SK-N-SH (cell line): Measurements from ENCODE around the gene SREBF2. TPM values are rescaled to one million over a fixed set of nuclear protein-coding genes. Genes with fewer than 3 reads are reported as not detected.

ENCODE experiments used
- CTCF ChIA-PET: fragments of 300-600, 350-600 bp; formaldehyde crosslinking; extraction: SDS; loops from one replicate; lab custom pipeline; 2021; lab: Yijun Ruan, JAX
- POLR2A ChIA-PET: fragments of 350-600 bp; sonication (Branson Sonifier 250); formaldehyde crosslinking; extraction: SDS; loops from one replicate; lab custom pipeline; 2020; ENCODE audit warnings: antibody characterized with exemption, inconsistent platforms; lab: Yijun Ruan, JAX
- DNase-seq: peaks from one replicate; pipeline ENCODE4 v3.0.0; 2012
- H2AFZ ChIP-seq: fragments of 200-600 bp; sonication (generic); 2 replicates; pipeline ENCODE4 v1.8.1; 2016; ENCODE audit warnings: antibody characterized with exemption, mild to moderate bottlenecking, low read depth
- H3F3A ChIP-seq: fragments of 200-600 bp; sonication (generic); replicated peaks from 2 replicates; pipeline ENCODE3; 2016; ENCODE audit warnings: antibody characterized with exemption, mild to moderate bottlenecking; ENCODE audit not compliant: insufficient read depth
- H3K27ac ChIP-seq, 2 experiments: fragments of 200-500 bp in 1 of 2; fragments of 200-600 bp in 1 of 2; sonication (Bioruptor generic) in 1 of 2; sonication (generic), shearing (Covaris generic) in 1 of 2; 2 replicates each; pipeline versions ENCODE4 v1.5.1 to v1.6.1; 2014 to 2016; ENCODE audit warnings: low read depth in 2 of 2, inconsistent platforms in 1 of 2, low read length in 1 of 2, mild to moderate bottlenecking in 1 of 2, mixed read lengths in 1 of 2
- H3K27me3 ChIP-seq: fragments of 200-600 bp; sonication (generic), shearing (Covaris generic); 2 replicates; pipeline ENCODE4 v1.6.1; 2016; ENCODE audit warnings: mixed run types; ENCODE audit not compliant: insufficient read depth
- H3K36me3 ChIP-seq, 2 experiments: fragments of 200-500 bp in 1 of 2; fragments of 200-600 bp in 1 of 2; sonication (Bioruptor generic) in 1 of 2; sonication (generic) in 1 of 2; replicated peaks in 1 of 2; 2 replicates each; pipeline versions ENCODE3 to v1.5.1; 2014 to 2016; ENCODE audit warnings: low read length in 1 of 2, mild to moderate bottlenecking in 1 of 2; ENCODE audit not compliant: insufficient read depth in 2 of 2, control insufficient read depth in 1 of 2
- H3K4me1 ChIP-seq, 2 experiments: fragments of 200-500 bp in 1 of 2; fragments of 200-600 bp in 1 of 2; sonication (Bioruptor generic) in 1 of 2; sonication (generic), shearing (Covaris generic) in 1 of 2; 2 replicates each; pipeline versions ENCODE4 v1.5.1 to v1.6.1; 2014 to 2016; ENCODE audit warnings: low read depth in 1 of 2, low read length in 1 of 2, mixed run types in 1 of 2; ENCODE audit not compliant: insufficient read depth in 2 of 2, control insufficient read depth in 1 of 2
- H3K4me2 ChIP-seq: fragments of 200-600 bp; sonication (generic), shearing (Covaris generic); 2 replicates; pipeline ENCODE4 v1.6.1; 2017; ENCODE audit warnings: mixed run types
- H3K4me3 ChIP-seq, 2 experiments: fragments of 200-500 bp in 1 of 2; fragments of 200-600 bp in 1 of 2; sonication (Bioruptor generic) in 1 of 2; sonication (generic), shearing (Covaris generic) in 1 of 2; 2 replicates each; pipeline versions ENCODE4 v1.5.1 to v1.8.1; 2014 to 2016; ENCODE audit warnings: low read depth in 2 of 2, inconsistent platforms in 1 of 2, low read length in 1 of 2, mild to moderate bottlenecking in 1 of 2, mixed read lengths in 1 of 2, moderate library complexity in 1 of 2
- H3K79me2 ChIP-seq: fragments of 200-600 bp; sonication (generic); 2 replicates; pipeline ENCODE4 v1.8.1; 2017; ENCODE audit warnings: mild to moderate bottlenecking; ENCODE audit not compliant: insufficient read depth
- H3K9ac ChIP-seq: fragments of 200-600 bp; sonication (generic); 2 replicates; pipeline ENCODE4 v1.6.1; 2017; ENCODE audit warnings: mixed run types
- H3K9me2 ChIP-seq: fragments of 200-600 bp; sonication (generic); 2 replicates; pipeline ENCODE4 v1.6.1; 2017; ENCODE audit warnings: mixed run types
- H3K9me3 ChIP-seq: fragments of 200-600 bp; sonication (generic); 2 replicates; pipeline ENCODE4 v1.6.1; 2017; ENCODE audit warnings: mixed run types, mild to moderate bottlenecking, moderate library complexity
- H4K20me1 ChIP-seq: fragments of 200-600 bp; sonication (generic); 2 replicates; pipeline ENCODE4 v1.6.1; 2017; ENCODE audit warnings: mild to moderate bottlenecking, mixed run types; ENCODE audit not compliant: insufficient read depth
- FOSL2 ChIP-seq: IDR thresholded peaks from 2 replicates; pipeline ENCODE4 v1.4.0; 2012; ENCODE audit warnings: low read depth, mild to moderate bottlenecking, moderate library complexity, borderline replicate concordance
- FOXM1 ChIP-seq: IDR thresholded peaks from 2 replicates; pipeline ENCODE4 v1.4.0; 2012; ENCODE audit warnings: low read depth, mild to moderate bottlenecking
- GABPA ChIP-seq: IDR thresholded peaks from 2 replicates; pipeline ENCODE4 v1.4.0; 2012; ENCODE audit warnings: low read depth, mild to moderate bottlenecking
- GATA2 ChIP-seq: sonication (generic); formaldehyde crosslinking; IDR thresholded peaks from 2 replicates; pipeline ENCODE4 v1.5.0; 2020; ENCODE audit warnings: mild to moderate bottlenecking, missing genetic modification reagents
- JUND ChIP-seq: IDR thresholded peaks from 2 replicates; pipeline ENCODE4 v1.4.0; 2012
- MEF2A ChIP-seq: IDR thresholded peaks from 2 replicates; pipeline ENCODE4 v1.4.0; 2012; ENCODE audit warnings: low read depth, borderline replicate concordance
- MXI1 ChIP-seq: IDR thresholded peaks from 2 replicates; pipeline ENCODE4 v1.6.1; 2012; ENCODE audit warnings: mild to moderate bottlenecking, low read depth, low read length, improper control_type of control experiment
- NFIC ChIP-seq: IDR thresholded peaks from 2 replicates; pipeline ENCODE4 v1.4.0; 2012; ENCODE audit warnings: borderline replicate concordance
- NRF1 ChIP-seq: IDR thresholded peaks from 2 replicates; pipeline ENCODE4 v1.6.1; 2012; ENCODE audit warnings: low read depth, mild to moderate bottlenecking, low read length
- RAD21 ChIP-seq: IDR thresholded peaks from 2 replicates; pipeline ENCODE4 v1.6.1; 2012; ENCODE audit warnings: mild to moderate bottlenecking, low read length
- RXRA ChIP-seq: IDR thresholded peaks from 2 replicates; pipeline ENCODE4 v1.4.0; 2012; ENCODE audit warnings: low read depth, mild to moderate bottlenecking, borderline replicate concordance
- SMC3 ChIP-seq: IDR thresholded peaks from 2 replicates; pipeline ENCODE4 v1.6.1; 2012; ENCODE audit warnings: low read depth, low read length, improper control_type of control experiment
- TAF1 ChIP-seq: IDR thresholded peaks from 2 replicates; pipeline ENCODE4 v1.6.1; 2012; ENCODE audit warnings: low read depth, mild to moderate bottlenecking, low read length, moderate library complexity, borderline replicate concordance
- TCF12 ChIP-seq: IDR thresholded peaks from 2 replicates; pipeline ENCODE4 v1.4.0; 2012
- TEAD4 ChIP-seq: IDR thresholded peaks from 2 replicates; pipeline ENCODE4 v1.4.0; 2012; ENCODE audit warnings: mild to moderate bottlenecking, borderline replicate concordance; ENCODE audit not compliant: insufficient read depth
- WGBS: methylation state at CpG from one replicate; pipeline ENCODE4 v1.1.6; 2017; ENCODE audit warnings: low lambda C conversion rate; 5-methylcytosine and 5-hydroxymethylcytosine counted together
- polyA plus RNA-seq, 3 experiments: library from polyadenylated mRNA; depleted of rRNA; stranded (reverse); fragments of >200 nt; gene quantifications; 2 replicates each; pipeline ENCODE4 v1.2.3, GENCODE V29; 2012
- TF ChIP-seq, protein P1 (sequence below): IDR thresholded peaks from 2 replicates; pipeline ENCODE4 v1.4.0; 2012; ENCODE audit warnings: low read depth, borderline replicate concordance
- TF ChIP-seq, protein P2 (sequence below): fragments of 150-350 bp; IDR thresholded peaks from 2 replicates; pipeline ENCODE4 v1.6.1; 2017; ENCODE audit warnings: antibody characterized with exemption, low read length, low read depth, borderline replicate concordance

Gene SREBF2
- polyA plus RNA-seq, 1 of the 3 experiments (the other 2 are of a cell fraction) = 7.5 TPM

DNA sequence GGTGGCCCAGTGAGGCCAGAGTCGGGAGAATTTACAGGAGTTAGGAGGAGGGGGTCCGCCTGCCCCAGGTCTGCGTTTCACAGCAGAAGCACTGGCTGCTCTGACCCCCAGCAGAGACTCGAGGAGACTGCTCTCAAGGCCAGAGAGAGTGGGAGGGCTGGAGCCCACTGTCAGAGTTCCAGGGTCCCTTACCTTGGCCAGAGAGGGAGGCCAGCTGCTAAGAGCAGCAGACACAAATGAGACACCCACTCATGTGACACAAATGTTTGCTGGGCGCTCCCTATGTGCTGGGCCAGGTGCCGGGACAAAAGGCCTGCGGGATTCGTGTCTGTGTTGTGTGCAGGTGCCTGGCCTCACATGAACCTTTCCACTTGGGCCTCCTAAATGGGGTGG is 96.5 kb downstream of the SREBF2 start (continued):
- no peak for TF ChIP-seq TCF12
- TF ChIP-seq TAF1 = no peak
- TF ChIP-seq FOXM1 = no peak

DNA sequence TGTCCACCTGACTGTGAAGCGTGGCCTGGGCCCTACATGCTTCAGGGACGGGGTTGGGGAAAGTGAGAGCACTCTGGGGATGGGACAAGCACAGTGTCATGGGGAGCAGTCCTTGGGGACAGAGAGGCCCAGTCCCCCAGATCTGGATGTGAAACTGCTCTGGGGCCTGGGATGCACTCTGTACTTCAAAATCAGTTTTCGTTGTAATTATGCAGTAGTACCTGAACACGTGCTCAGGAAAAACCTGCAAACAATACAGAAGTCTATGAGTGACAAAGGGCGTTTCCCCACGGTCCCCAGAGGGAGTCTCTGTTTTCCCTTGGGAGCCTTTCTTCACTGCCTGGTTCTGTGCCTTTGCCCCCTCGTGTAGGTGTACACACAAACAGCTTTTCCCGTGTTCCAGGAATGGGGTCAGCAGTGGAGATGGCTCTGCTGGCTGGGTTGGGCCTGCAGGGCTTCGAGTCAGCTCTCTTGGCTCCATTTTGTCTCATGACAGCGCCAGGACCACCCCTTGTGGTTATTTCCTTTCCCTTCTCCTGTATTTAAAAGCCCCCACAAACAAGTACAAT is 98.9 kb downstream of the SREBF2 start:
- 85% methylated on average over 4 of the region's 10 CpGs for WGBS
- Histone ChIP-seq H3K4me2 (no peak overlapping the region), H3K4me3 (no peak overlapping the region), H3K27ac (no peak overlapping the region), H3K36me3 (no peaks in the 10 kb centered on the region), H2AFZ (no peak overlapping the region), H3K4me1 (no peaks in the 10 kb centered on the region; a peak in 1 of 4 replicates), H3K79me2 (no peaks in the 10 kb centered on the region), H3K9me2 (no peaks in the 10 kb centered on the region), H3K27me3 (no peaks in the 10 kb centered on the region), H4K20me1 (no peaks in the 10 kb centered on the region), H3K9me3 (no peaks in the 10 kb centered on the region), H3K9ac (no peak overlapping the region), H3F3A (no peaks in the 10 kb centered on the region)
- CTCF ChIA-PET = interaction anchor here (0.6 kb wide), 2 partner anchors 49 to 234 kb away, joined by 3 read pairs; no protein-coding TSS in a partner anchor
- TF ChIP-seq MEF2A = no peak
- TF ChIP-seq NRF1 = no peak
- no peak for TF ChIP-seq FOSL2
- TF ChIP-seq TEAD4 = no peak
- TF ChIP-seq, protein P1, sequence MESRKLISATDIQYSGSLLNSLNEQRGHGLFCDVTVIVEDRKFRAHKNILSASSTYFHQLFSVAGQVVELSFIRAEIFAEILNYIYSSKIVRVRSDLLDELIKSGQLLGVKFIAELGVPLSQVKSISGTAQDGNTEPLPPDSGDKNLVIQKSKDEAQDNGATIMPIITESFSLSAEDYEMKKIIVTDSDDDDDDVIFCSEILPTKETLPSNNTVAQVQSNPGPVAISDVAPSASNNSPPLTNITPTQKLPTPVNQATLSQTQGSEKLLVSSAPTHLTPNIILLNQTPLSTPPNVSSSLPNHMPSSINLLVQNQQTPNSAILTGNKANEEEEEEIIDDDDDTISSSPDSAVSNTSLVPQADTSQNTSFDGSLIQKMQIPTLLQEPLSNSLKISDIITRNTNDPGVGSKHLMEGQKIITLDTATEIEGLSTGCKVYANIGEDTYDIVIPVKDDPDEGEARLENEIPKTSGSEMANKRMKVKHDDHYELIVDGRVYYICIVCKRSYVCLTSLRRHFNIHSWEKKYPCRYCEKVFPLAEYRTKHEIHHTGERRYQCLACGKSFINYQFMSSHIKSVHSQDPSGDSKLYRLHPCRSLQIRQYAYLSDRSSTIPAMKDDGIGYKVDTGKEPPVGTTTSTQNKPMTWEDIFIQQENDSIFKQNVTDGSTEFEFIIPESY = no peak
- POLR2A ChIA-PET = interaction anchor here (0.6 kb wide), 1 partner anchor 54 kb away, joined by 3 read pairs; no protein-coding TSS in a partner anchor
- no peak for DNase-seq

DNA sequence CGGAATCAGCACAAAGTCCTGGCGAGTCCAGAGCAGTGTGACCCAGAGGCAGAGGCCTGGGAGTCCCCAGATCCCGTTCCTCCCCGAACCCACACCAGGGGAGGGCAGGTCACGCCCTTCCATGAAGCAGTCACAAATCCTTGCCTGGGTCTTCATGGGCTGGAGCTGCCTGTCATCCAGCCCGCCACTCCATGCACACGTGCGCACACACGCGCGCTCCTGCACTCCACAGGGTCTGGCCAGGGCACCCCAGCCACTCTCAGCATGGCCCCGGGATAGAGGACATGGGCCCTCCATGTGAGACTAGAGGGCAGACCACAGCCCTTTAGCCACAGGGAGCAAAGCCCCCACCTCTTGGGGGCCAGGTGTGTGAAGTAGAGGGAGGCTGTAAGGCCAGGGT is 99.4 kb downstream of the SREBF2 start:
- Histone ChIP-seq H3K27ac (no peak overlapping the region), H3K4me1 (no peaks in the 10 kb centered on the region; a peak in 1 of 4 replicates), H3K9me2 (no peaks in the 10 kb centered on the region), H3F3A (no peaks in the 10 kb centered on the region), H3K27me3 (no peaks in the 10 kb centered on the region), H2AFZ (no peak overlapping the region), H3K4me3 (no peak overlapping the region), H3K79me2 (no peaks in the 10 kb centered on the region), H3K4me2 (no peak overlapping the region), H3K9me3 (no peaks in the 10 kb centered on the region), H3K9ac (no peak overlapping the region), H4K20me1 (no peaks in the 10 kb centered on the region), H3K36me3 (no peaks in the 10 kb centered on the region)
- no peak for TF ChIP-seq TCF12
- TF ChIP-seq SMC3 = no peak
- TF ChIP-seq MXI1 = no peak
- no peak for TF ChIP-seq GATA2
- TF ChIP-seq, protein P2, sequence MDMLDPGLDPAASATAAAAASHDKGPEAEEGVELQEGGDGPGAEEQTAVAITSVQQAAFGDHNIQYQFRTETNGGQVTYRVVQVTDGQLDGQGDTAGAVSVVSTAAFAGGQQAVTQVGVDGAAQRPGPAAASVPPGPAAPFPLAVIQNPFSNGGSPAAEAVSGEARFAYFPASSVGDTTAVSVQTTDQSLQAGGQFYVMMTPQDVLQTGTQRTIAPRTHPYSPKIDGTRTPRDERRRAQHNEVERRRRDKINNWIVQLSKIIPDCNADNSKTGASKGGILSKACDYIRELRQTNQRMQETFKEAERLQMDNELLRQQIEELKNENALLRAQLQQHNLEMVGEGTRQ = no peak
- no peak for TF ChIP-seq RAD21
- TF ChIP-seq RXRA = no peak
- no peak for TF ChIP-seq JUND
- no peak for TF ChIP-seq NFIC
- no peak for TF ChIP-seq GABPA
- POLR2A ChIA-PET = no interaction called here
- 90% methylated on average over 2 of the region's 12 CpGs for WGBS
- DNase-seq = no peak
- CTCF ChIA-PET = interaction anchor here (0.6 kb wide), 1 partner anchor 235 kb away, joined by 3 read pairs; no protein-coding TSS in a partner anchor
